ENCODE measurements around the gene PPP1R11.

- no peak for TF ChIP-seq EZH2phosphoT487 (IDR thresholded peaks at IDR 0.05; ENCODE audit: low read depth)
- no peak for TF ChIP-seq CTCF (IDR thresholded peaks at IDR 0.05; ENCODE audit: low read depth, low read length)
These were observed 45.5 kb downstream of the PPP1R11 start for GRCh38 chr6:30112402-30112994.

Measured in OCI-LY3 (cell line).